ENCODE measurements around the gene RIMKLA. TPM values are rescaled to one million over a fixed set of nuclear protein-coding genes. Genes with fewer than 3 reads are reported as not detected.

RIMKLA gene
- total and polyA plus RNA-seq, 2 experiments from 2014 or later, result 4.1 to 6.6 TPM

DNA sequence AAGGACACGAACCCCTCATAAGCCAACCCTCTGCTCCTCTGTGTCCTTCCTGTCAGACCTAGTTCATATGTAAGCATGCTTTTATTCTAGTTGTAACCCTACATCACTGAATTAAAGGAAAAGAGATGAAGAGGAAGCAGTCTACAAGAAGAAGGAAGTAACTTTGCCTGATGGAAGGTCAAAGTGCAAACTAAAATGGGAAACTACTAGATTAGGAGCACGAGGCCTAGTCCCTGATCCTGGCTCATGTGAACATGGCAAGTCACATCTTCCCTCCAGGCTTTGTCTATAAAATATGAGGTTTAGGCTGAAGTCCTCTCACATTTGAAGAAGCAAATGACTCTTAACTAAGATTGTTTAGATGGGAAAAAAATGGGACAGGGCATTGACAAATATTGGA is 62.1 kb downstream of the RIMKLA start:
- no peak for DNase-seq (ENCODE audit: low spot score)
- Histone ChIP-seq H3K79me2 (replicated peaks; ENCODE audit: insufficient read depth) (no peaks in the 10 kb centered on the region), H3K27me3 (ENCODE audit: insufficient read depth) (no peaks in the 10 kb centered on the region), H4K20me1 (replicated peaks; ENCODE audit: insufficient read depth) (no peaks in the 10 kb centered on the region), H3K9me2 (ENCODE audit: insufficient read depth) (no peaks in the 10 kb centered on the region), H3K36me3 (ENCODE audit: insufficient read depth) (no peaks in the 10 kb centered on the region), H3K4me3 (no peak overlapping the region), H3K4me2 (no peak overlapping the region), H3K27ac (ENCODE audit: low read depth) (no peak overlapping the region), H2AFZ (no peak overlapping the region), H3K4me1 (ENCODE audit: insufficient read depth) (no peaks in the 10 kb centered on the region), H3F3A (replicated peaks; ENCODE audit: low read depth) (no peaks in the 10 kb centered on the region)
- TF ChIP-seq JUNB (IDR thresholded peaks at IDR 0.05; ENCODE audit: unreplicated experiment) (no peak), STAT1 (IDR thresholded peaks at IDR 0.05; ENCODE audit: unreplicated experiment) (no peak), EZH2 (IDR thresholded peaks at IDR 0.05; ENCODE audit: low read depth, unreplicated experiment) (no peak), EZH2phosphoT487 (IDR thresholded peaks at IDR 0.05; ENCODE audit: unreplicated experiment) (no peak), NANOG (IDR thresholded peaks at IDR 0.05; ENCODE audit: borderline replicate concordance) (no peak), ZNF462 (CRISPR knock-in tag; IDR thresholded peaks at IDR 0.05) (no peak), ETS1 (IDR thresholded peaks at IDR 0.05) (no peak), ZNF114 (CRISPR knock-in tag; IDR thresholded peaks at IDR 0.05) (no peak), CREB1 (CRISPR knock-in tag; IDR thresholded peaks at IDR 0.05; ENCODE audit: low read depth) (no peak), ZNF331 (CRISPR knock-in tag; IDR thresholded peaks at IDR 0.05; ENCODE audit: low read depth) (no peak), POLR2AphosphoS5 (IDR thresholded peaks at IDR 0.05; ENCODE audit: low read depth) (no peak)
- TF ChIP-seq, protein P1, sequence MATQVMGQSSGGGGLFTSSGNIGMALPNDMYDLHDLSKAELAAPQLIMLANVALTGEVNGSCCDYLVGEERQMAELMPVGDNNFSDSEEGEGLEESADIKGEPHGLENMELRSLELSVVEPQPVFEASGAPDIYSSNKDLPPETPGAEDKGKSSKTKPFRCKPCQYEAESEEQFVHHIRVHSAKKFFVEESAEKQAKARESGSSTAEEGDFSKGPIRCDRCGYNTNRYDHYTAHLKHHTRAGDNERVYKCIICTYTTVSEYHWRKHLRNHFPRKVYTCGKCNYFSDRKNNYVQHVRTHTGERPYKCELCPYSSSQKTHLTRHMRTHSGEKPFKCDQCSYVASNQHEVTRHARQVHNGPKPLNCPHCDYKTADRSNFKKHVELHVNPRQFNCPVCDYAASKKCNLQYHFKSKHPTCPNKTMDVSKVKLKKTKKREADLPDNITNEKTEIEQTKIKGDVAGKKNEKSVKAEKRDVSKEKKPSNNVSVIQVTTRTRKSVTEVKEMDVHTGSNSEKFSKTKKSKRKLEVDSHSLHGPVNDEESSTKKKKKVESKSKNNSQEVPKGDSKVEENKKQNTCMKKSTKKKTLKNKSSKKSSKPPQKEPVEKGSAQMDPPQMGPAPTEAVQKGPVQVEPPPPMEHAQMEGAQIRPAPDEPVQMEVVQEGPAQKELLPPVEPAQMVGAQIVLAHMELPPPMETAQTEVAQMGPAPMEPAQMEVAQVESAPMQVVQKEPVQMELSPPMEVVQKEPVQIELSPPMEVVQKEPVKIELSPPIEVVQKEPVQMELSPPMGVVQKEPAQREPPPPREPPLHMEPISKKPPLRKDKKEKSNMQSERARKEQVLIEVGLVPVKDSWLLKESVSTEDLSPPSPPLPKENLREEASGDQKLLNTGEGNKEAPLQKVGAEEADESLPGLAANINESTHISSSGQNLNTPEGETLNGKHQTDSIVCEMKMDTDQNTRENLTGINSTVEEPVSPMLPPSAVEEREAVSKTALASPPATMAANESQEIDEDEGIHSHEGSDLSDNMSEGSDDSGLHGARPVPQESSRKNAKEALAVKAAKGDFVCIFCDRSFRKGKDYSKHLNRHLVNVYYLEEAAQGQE (IDR thresholded peaks at IDR 0.05; ENCODE audit: unreplicated experiment), result no peak
- TF ChIP-seq, protein P2, sequence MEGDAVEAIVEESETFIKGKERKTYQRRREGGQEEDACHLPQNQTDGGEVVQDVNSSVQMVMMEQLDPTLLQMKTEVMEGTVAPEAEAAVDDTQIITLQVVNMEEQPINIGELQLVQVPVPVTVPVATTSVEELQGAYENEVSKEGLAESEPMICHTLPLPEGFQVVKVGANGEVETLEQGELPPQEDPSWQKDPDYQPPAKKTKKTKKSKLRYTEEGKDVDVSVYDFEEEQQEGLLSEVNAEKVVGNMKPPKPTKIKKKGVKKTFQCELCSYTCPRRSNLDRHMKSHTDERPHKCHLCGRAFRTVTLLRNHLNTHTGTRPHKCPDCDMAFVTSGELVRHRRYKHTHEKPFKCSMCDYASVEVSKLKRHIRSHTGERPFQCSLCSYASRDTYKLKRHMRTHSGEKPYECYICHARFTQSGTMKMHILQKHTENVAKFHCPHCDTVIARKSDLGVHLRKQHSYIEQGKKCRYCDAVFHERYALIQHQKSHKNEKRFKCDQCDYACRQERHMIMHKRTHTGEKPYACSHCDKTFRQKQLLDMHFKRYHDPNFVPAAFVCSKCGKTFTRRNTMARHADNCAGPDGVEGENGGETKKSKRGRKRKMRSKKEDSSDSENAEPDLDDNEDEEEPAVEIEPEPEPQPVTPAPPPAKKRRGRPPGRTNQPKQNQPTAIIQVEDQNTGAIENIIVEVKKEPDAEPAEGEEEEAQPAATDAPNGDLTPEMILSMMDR (conservative IDR thresholded peaks at IDR 0.05; ENCODE audit: low read depth in 2 of 2), result no peak
- no peaks in the 10 kb centered on the region for H3K4me1 Mint-ChIP-seq
- no peak overlapping the region for H3K27ac Mint-ChIP-seq
- H3K9me3 Mint-ChIP-seq, result no peaks in the 10 kb centered on the region
- no peak for ATAC-seq
- H3K27me3 Mint-ChIP-seq (ENCODE audit: insufficient read depth, low read depth, poor library complexity), result no peaks in the 10 kb centered on the region
- H3K36me3 Mint-ChIP-seq (ENCODE audit: low read depth), result no peaks in the 10 kb centered on the region
- H3K4me3 Mint-ChIP-seq, result no peak overlapping the region

Data from GM23338 (cell line).